OCI-LY3 (cell line): Measurements from ENCODE around the gene SNTN.

Experiments
- H2AFZ ChIP-seq: fragments of 200-600, 300-600 bp; shearing (Covaris generic); 2 replicates; pipeline ENCODE4 v1.6.0; 2014; ENCODE audit warnings: antibody characterized with exemption, low read depth, low read length
- H3K27ac ChIP-seq: fragments of 200-600, 300-600 bp; sonication (generic); 2 replicates; pipeline ENCODE4 v1.5.1; 2014; ENCODE audit warnings: mild to moderate bottlenecking, low read length, moderate library complexity, mixed read lengths
- H3K27me3 ChIP-seq: fragments of 200-600, 300-600 bp; sonication (generic); 2 replicates; pipeline ENCODE4 v1.6.1; 2014; ENCODE audit warnings: low read depth, low read length, mixed read lengths
- H3K36me3 ChIP-seq: fragments of 200-600, 300-600 bp; sonication (generic); replicated peaks from 2 replicates; pipeline ENCODE3; 2014; ENCODE audit warnings: low read depth, low read length, mixed read lengths
- H3K4me1 ChIP-seq: fragments of 300-600, 200-600 bp; sonication (generic); 2 replicates; pipeline ENCODE4 v1.6.1; 2014; ENCODE audit warnings: low read length, mixed read lengths
- H3K4me2 ChIP-seq: fragments of 200-600, 300-600 bp; sonication (generic); 2 replicates; pipeline ENCODE4 v1.6.1; 2014; ENCODE audit warnings: low read length, mixed read lengths
- H3K4me3 ChIP-seq: fragments of 300-600, 200-600 bp; sonication (generic); 2 replicates; pipeline ENCODE4 v1.5.1; 2014; ENCODE audit warnings: antibody characterized with exemption, mild to moderate bottlenecking, low read length, moderate library complexity
- H3K79me2 ChIP-seq: fragments of 300-600, 200-600 bp; shearing (Covaris generic); 2 replicates; pipeline ENCODE4 v1.6.1; 2014; ENCODE audit warnings: mild to moderate bottlenecking, low read length, mixed read lengths
- H3K9ac ChIP-seq: fragments of 300-600, 200-600 bp; shearing (Covaris generic); 2 replicates; pipeline ENCODE4 v1.6.0; 2014; ENCODE audit warnings: mild to moderate bottlenecking, low read length, moderate library complexity
- H3K9me3 ChIP-seq: fragments of 200-600, 300-600 bp; shearing (Covaris generic); 2 replicates; pipeline ENCODE4 v1.6.1; 2014; ENCODE audit warnings: low read length, mixed read lengths; ENCODE audit not compliant: insufficient read depth
- H4K20me1 ChIP-seq: fragments of 200-600, 300-600 bp; sonication (generic); 2 replicates; pipeline ENCODE4 v1.6.1; 2016; ENCODE audit warnings: low read length, mixed read lengths; ENCODE audit not compliant: insufficient read depth
- CTCF ChIP-seq: fragments of 200-600, 300-600 bp; sonication (generic); IDR thresholded peaks from 2 replicates; pipeline ENCODE4 v1.5.1; 2014; ENCODE audit warnings: antibody characterized with exemption, low read length, low read depth
- EZH2phosphoT487 ChIP-seq: fragments of 200-600 bp; shearing (Covaris generic); IDR thresholded peaks from 2 replicates; pipeline ENCODE4 v1.6.1; 2018; ENCODE audit warnings: antibody characterized with exemption, mixed run types, low read depth

SNTN gene

GRCh38 chr3:63652066-63652725, at the start of gene SNTN:
SNTN (plus strand) TSS chr3:63652675; CDS start chr3:63652688, 13 bp downstream.
- Histone ChIP-seq H3K4me3 (no peak within 1 kb of the TSS), H3K4me1 (no peaks in the 10 kb centered on the region), H3K79me2 (no peaks in the 10 kb centered on the region), H3K9ac (no peak within 1 kb of the TSS), H2AFZ (no peak within 1 kb of the TSS), H3K27ac (no peak within 1 kb of the TSS), H3K27me3 (no peaks in the 10 kb centered on the region), H3K36me3 (no peaks in the 10 kb centered on the region), H4K20me1 (no peaks in the 10 kb centered on the region), H3K4me2 (no peak within 1 kb of the TSS), H3K9me3 (no peaks in the 10 kb centered on the region)
- TF ChIP-seq CTCF, result no peak
- no peak for TF ChIP-seq EZH2phosphoT487

DNA sequence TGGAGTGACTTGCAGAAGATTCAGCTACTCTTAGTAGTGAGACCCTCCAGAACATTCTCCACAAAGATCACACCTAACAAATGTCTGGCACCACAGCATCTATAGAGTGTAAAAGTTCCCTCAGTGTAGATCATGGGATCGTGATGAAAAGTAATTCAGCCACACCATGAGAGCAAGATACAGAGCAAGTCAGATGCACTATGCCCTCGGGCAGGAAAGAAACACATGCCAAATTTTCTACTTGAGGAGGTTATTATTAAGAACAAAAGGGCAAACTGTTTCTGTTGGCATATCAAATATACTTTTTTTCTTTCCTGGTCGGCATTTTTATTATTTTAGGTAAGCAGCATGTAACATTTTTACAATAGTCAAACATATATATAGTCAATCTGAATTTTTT, 44.8 kb upstream of the SNTN start:
- Histone ChIP-seq H3K36me3 (no peaks in the 10 kb centered on the region), H3K4me1 (no peaks in the 10 kb centered on the region), H3K4me2 (no peak overlapping the region), H3K27me3 (no peaks in the 10 kb centered on the region), H3K9me3 (no peaks in the 10 kb centered on the region), H2AFZ (no peak overlapping the region), H3K27ac (no peak overlapping the region), H3K9ac (no peak overlapping the region), H3K4me3 (no peak overlapping the region), H4K20me1 (no peaks in the 10 kb centered on the region), H3K79me2 (no peaks in the 10 kb centered on the region)
- TF ChIP-seq EZH2phosphoT487 (no peak), CTCF (no peak)

DNA sequence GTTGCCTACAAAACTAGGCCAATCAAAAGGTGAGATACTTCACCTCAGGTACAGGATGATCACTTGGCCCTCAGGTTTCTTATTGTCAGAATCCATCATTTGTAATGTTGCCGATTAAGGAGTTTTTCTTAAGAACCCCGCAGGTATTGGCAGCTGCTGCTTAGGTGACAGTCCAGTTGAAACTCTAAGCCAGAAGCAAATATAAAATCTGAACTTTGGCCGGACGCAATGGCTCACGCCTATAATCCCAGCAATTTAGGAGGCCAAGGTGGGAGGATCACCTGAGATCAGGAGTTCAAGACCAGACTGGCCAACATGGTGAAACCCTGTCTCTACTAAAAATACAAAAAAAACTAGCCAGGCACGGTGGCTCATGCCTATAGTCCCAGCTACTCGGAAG, 43.1 kb upstream of the SNTN start:
- H3K36me3 ChIP-seq, result no peaks in the 10 kb centered on the region
- no peaks in the 10 kb centered on the region for H3K9me3 ChIP-seq
- no peak overlapping the region for H3K4me3 ChIP-seq
- no peak overlapping the region for H3K9ac ChIP-seq
- no peak overlapping the region for H3K4me2 ChIP-seq
- no peaks in the 10 kb centered on the region for H3K79me2 ChIP-seq
- H3K4me1 ChIP-seq, result no peaks in the 10 kb centered on the region
- no peak overlapping the region for H3K27ac ChIP-seq
- TF ChIP-seq CTCF, result no peak
- no peak for TF ChIP-seq EZH2phosphoT487
- no peak overlapping the region for H2AFZ ChIP-seq
- no peaks in the 10 kb centered on the region for H4K20me1 ChIP-seq
- no peaks in the 10 kb centered on the region for H3K27me3 ChIP-seq

DNA sequence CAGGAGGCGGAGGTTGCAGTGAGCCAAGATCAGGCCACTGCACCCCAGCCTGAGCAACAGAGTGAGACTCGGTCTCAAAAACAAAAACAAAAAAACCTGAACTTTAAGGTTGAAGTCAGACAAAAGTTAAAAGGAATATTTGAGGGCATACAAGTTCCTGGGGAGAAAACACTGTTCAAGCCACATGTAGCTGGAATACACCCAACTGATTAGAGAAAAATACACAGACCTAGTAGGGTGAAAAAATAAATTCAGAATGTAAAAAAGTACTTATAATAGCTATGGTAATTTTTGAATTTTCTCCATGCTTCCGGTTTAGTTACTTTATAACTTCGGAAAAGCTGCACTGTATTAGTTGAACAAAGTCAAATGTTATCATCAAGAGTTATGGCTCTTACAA, 42.6 kb upstream of the SNTN start:
- Histone ChIP-seq H3K4me1 (no peaks in the 10 kb centered on the region), H3K79me2 (no peaks in the 10 kb centered on the region), H3K27ac (no peak overlapping the region), H3K27me3 (no peaks in the 10 kb centered on the region), H2AFZ (no peak overlapping the region), H3K36me3 (no peaks in the 10 kb centered on the region), H3K4me2 (no peak overlapping the region), H4K20me1 (no peaks in the 10 kb centered on the region), H3K4me3 (no peak overlapping the region), H3K9me3 (no peaks in the 10 kb centered on the region), H3K9ac (no peak overlapping the region)
- TF ChIP-seq EZH2phosphoT487 (no peak), CTCF (no peak)
